T-helper 9 cell (primary cell): Measurements from ENCODE around the gene FHAD1.

Source experiments
- DNase-seq: peaks from one replicate; pipeline ENCODE4 v3.0.0-alpha.2; 2020

The FHAD1 gene

DNA sequence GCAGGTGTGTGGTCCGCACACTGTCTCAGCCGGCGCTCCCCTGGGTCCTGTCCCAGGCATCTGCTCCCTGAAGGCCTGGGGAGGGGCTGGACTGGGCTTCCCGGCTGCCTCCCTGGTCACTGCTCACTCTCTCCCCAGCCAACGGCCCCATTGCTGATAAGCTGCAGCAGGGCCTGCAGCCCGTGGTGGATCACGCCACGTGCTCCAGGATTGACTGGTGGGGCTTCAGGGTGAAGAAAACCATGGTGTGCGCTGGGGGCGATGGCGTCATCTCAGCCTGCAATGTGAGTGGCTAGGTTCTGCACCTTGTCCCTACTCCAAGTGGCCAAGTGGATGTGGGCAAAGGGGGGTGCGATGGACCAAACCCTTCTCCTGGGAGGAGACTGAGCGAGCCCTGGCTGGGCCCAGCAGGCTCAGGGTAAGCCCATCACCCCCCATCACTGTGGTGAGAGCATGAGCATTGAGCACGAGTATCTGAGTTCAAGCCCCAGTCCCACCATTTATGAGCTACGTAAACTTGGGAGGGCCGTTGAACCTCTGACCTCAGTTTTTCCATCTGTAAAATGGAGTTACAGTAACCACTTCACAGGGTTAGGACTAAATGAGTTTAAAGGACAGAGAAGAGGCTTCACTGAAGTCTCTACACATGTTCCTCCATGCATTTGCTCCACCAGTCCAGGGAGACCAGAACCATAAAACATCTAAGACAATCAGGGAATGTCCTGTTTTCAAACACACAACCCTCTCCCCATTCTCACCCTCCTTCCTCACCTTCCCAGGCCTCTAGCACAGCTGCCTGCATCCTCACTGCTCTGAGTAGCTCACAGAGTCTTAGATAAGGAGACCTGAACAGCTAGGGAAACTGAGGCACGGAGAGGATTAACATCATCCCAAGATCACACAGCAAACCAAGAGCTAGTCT, 197.7 kb downstream of the FHAD1 start:
- no peak for DNase-seq

- DNase-seq, result no peak
These were observed 198.5 kb downstream of the FHAD1 start for GRCh38 chr1:15445390-15446122.

- DNase-seq, result no peak
These were observed 199.2 kb downstream of the FHAD1 start for GRCh38 chr1:15446212-15446611.
